Effector memory CD8-positive, alpha-beta T cell (primary cell): Measurements from ENCODE around the gene TMEM259.

Source experiments
- ATAC-seq: fragments of 150-1000 bp; cut with Tn5 transposase; replicated peaks from 2 replicates; pipeline ENCODE4 v1.10.0; 2021; ENCODE audit warnings: mild to moderate bottlenecking, moderate library complexity
- DNase-seq, 3 experiments: peaks; one replicate each; pipeline ENCODE4 v3.0.0; 2021
- H3K27ac Mint-ChIP-seq, 2 donors: one replicate each; pipeline ENCODE4 v1.8.0; 2022; ENCODE audit warnings: mild to moderate bottlenecking in 2 of 2, mixed read lengths in 2 of 2, moderate library complexity in 2 of 2
- H3K27me3 Mint-ChIP-seq, 2 donors: one replicate each; pipeline ENCODE4 v1.8.0; 2022; ENCODE audit warnings: mixed read lengths in 2 of 2
- H3K36me3 Mint-ChIP-seq: one replicate; pipeline ENCODE4 v1.8.0; 2022; ENCODE audit warnings: mild to moderate bottlenecking, moderate library complexity, mixed read lengths; ENCODE audit not compliant: insufficient read depth
- H3K4me1 Mint-ChIP-seq, 2 donors: one replicate each; pipeline ENCODE4 v1.8.0; 2022; ENCODE audit warnings: low read depth in 2 of 2, mixed read lengths in 2 of 2
- H3K4me3 Mint-ChIP-seq, 2 donors: one replicate each; pipeline ENCODE4 v1.8.0; 2022; ENCODE audit warnings: mild to moderate bottlenecking in 2 of 2, mixed read lengths in 2 of 2, moderate library complexity in 2 of 2
- H3K9me3 Mint-ChIP-seq, 2 donors: one replicate each; pipeline ENCODE4 v1.8.0; 2022; ENCODE audit warnings: mixed read lengths in 2 of 2
- total RNA-seq, 9 experiments: gene quantifications; one replicate each; lab custom pipeline; 2026; lab: John Stamatoyannopoulos, UW

TMEM259 gene
- total RNA-seq, result 223 to 354 (median 249) reads per million in 9 experiments

GRCh38 chr19:1020868-1021425, at the start of gene TMEM259:
TSS of gene TMEM259 (minus strand) at chr19:1021123. CDS start at chr19:1020996, 127 bp downstream.
- H3K4me1 Mint-ChIP-seq, result peaks cover 35 to 39% of the 10 kb centered on the region in 2 donors
- H3K36me3 Mint-ChIP-seq, result peaks cover 46% of the 10 kb centered on the region
- H3K9me3 Mint-ChIP-seq, result no peaks in the 10 kb centered on the region
- peak within 1 kb of the TSS; percentile 100 for H3K27ac Mint-ChIP-seq
- peak within 1 kb of the TSS; percentile 92 for H3K4me3 Mint-ChIP-seq
- peak; percentile 97 for DNase-seq
- ATAC-seq, result peak; percentile 83
- H3K27me3 Mint-ChIP-seq, result no peaks in the 10 kb centered on the region

DNA sequence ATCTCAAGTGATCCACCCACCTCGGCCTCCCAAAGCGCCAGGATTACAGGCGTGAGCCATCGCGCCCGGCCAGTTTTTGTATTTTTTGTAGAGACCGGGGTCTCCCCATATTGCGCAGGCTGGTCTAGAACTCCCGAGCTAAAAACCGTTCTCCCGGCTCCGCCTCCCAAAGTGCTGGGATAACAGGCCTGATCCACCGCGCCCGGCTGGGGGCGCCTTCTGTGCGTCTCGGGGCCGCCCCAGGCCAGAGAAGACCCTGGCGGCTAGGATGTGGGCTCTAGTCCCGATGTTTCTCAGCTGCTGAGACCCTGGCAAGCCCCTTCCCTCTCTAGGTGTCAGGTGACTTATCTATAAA, 49.6 kb upstream of the TMEM259 start:
- ATAC-seq (no peak), DNase-seq (no peak)
- Mint-ChIP-seq H3K36me3 (peaks cover 89% of the 10 kb centered on the region), H3K4me3 (peak overlapping the region; percentile 93 to 96), H3K27ac (peak overlapping the region; percentile 94 to 96), H3K27me3 (no peaks in the 10 kb centered on the region), H3K9me3 (no peaks in the 10 kb centered on the region), H3K4me1 (peaks cover 41 to 44% of the 10 kb centered on the region in 2 donors)

GRCh38 chr19:1069009-1069779, 48.3 kb upstream of the TMEM259 start:
- Mint-ChIP-seq H3K36me3 (peaks cover 77% of the 10 kb centered on the region), H3K27me3 (no peaks in the 10 kb centered on the region), H3K27ac (peak overlapping the region; percentile 94 to 96), H3K9me3 (no peaks in the 10 kb centered on the region), H3K4me1 (peaks cover 47 to 54% of the 10 kb centered on the region in 2 donors), H3K4me3 (peak overlapping the region; percentile 93 to 96)
- DNase-seq, result peak; percentile 57 to 70 (median 69)
- peak; percentile 43 for ATAC-seq

GRCh38 chr19:1068009-1069001, 47.4 kb upstream of the TMEM259 start:
- DNase-seq (peak; percentile 58 to 71 (median 62)), ATAC-seq (peak; percentile 7)
- peak overlapping the region; percentile 94 to 96 for H3K27ac Mint-ChIP-seq
- no peaks in the 10 kb centered on the region for H3K9me3 Mint-ChIP-seq
- peaks cover 69% of the 10 kb centered on the region for H3K36me3 Mint-ChIP-seq
- H3K27me3 Mint-ChIP-seq, result no peaks in the 10 kb centered on the region
- H3K4me3 Mint-ChIP-seq, result peak overlapping the region; percentile 93 to 96
- H3K4me1 Mint-ChIP-seq, result peaks cover 43 to 51% of the 10 kb centered on the region in 2 donors

- Mint-ChIP-seq H3K9me3 (no peaks in the 10 kb centered on the region), H3K27ac (peak overlapping the region; percentile 94 to 96), H3K4me1 (peaks cover 38 to 45% of the 10 kb centered on the region in 2 donors), H3K36me3 (peaks cover 60% of the 10 kb centered on the region), H3K4me3 (peak overlapping the region; percentile 93 to 96), H3K27me3 (no peaks in the 10 kb centered on the region)
- DNase-seq, result peak; percentile 79 to 81 (median 81)
- ATAC-seq, result peak; percentile 66
These were observed 46.5 kb upstream of the TMEM259 start for GRCh38 chr19:1067341-1067957.

DNA sequence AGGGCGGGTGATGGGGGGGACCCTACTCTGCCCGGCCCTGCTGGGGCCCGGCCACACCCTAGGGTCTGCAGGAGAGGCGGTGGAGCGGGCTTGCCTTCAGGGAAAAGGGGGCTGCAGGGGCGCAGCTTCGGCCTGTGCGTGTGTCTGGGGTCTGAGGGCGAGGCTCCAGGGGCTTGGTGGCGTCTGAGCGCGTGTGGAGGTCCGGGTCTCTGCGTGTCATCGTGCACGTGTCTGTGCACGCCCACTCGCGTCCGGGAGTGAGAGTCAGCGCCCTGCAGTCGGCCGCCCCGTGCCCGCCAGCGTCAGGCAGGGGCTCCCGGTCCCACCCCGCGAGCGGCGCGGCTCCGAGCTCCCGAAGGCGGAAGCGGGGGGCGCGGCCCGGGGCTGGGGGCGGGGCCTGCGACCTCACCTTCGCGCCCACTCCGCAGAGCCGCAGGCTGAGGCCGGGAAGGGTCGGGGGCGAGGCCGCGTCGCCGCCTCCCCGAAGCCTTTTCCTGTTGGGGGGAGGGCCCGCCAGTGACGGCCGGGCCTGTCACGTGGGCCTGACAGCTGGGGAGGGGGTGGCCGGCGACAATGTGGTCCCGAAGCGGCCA, 45.9 kb upstream of the TMEM259 start, which contains the start of gene ARHGAP45:
ARHGAP45 (plus strand) TSS at position 420 of the 593 bp plus-strand sequence. CDS start 239 bp downstream, outside the sequence.
- Mint-ChIP-seq H3K27ac (peak within 1 kb of the TSS; percentile 94 to 96), H3K4me1 (peaks cover 32 to 39% of the 10 kb centered on the region in 2 donors), H3K27me3 (no peaks in the 10 kb centered on the region), H3K4me3 (peak within 1 kb of the TSS; percentile 93 to 96), H3K9me3 (no peaks in the 10 kb centered on the region), H3K36me3 (peaks cover 54% of the 10 kb centered on the region)
- ATAC-seq, result peak; percentile 64
- DNase-seq, result peak; percentile 80 to 89 (median 84)

DNA sequence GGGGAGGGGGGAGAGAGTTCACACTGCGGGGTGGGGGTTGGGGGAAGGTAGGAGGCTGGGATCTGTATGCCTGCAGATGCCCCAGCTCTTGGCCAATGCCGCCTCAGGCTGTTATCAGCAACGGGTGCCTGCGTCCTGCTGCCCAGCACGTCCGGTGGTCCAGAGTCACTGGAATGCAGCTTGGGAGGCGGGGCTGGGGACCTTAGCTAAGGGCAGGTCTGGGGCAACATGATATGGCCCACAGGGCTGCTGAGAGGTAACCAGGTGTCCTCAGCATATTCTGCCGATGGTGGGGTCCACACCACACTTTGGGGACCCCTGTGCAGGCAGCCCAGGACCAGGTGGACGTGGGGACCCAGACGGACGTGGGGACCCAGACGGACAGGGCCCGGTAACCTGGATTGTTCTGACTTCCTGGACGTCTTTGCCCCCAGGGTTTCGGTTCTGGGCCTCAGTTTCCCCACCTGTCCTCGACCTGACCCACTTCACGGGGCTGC, 45.4 kb upstream of the TMEM259 start:
- ATAC-seq (no peak), DNase-seq (no peak)
- Mint-ChIP-seq H3K4me1 (peaks cover 30 to 36% of the 10 kb centered on the region in 2 donors), H3K36me3 (peaks cover 54% of the 10 kb centered on the region), H3K4me3 (peak overlapping the region; percentile 93 to 96), H3K9me3 (no peaks in the 10 kb centered on the region), H3K27me3 (no peaks in the 10 kb centered on the region), H3K27ac (peak overlapping the region in 1 of 2 donors; percentile 96)

DNA sequence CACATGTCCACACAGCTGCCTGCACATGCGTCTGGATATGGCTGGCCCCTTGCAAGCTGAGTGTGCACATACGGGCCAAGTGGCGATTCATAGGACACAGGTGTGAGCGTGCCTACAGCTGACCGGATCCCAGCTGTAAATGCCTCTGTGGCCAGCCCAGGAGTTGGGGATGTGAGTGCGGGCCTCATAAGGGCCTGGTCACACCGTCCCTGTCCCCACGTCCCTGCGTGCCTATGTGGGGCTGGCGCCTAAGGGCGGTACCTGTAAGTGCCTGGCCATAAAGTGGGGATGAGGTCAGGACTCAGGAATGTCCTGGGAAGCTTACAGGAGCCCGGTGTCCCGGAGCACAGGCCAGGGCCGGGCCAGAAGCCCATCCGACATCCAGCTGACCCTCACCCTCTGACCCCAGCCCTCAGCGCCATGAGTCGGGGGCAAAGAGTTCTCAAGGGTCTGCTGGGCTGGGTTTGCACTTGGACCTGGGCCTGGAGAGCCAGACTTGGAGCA, 44.7 kb upstream of the TMEM259 start:
- Mint-ChIP-seq H3K4me3 (peak overlapping the region; percentile 93 to 96), H3K36me3 (peaks cover 50% of the 10 kb centered on the region), H3K27me3 (no peaks in the 10 kb centered on the region), H3K27ac (peak overlapping the region; percentile 35 to 96), H3K9me3 (no peaks in the 10 kb centered on the region), H3K4me1 (peaks cover 30 to 36% of the 10 kb centered on the region in 2 donors)
- ATAC-seq (no peak), DNase-seq (no peak)

- Mint-ChIP-seq H3K27me3 (no peaks in the 10 kb centered on the region), H3K27ac (peak overlapping the region in 1 of 2 donors; percentile 96), H3K9me3 (no peaks in the 10 kb centered on the region), H3K4me1 (peaks cover 30 to 36% of the 10 kb centered on the region in 2 donors), H3K4me3 (peak overlapping the region; percentile 93 to 96), H3K36me3 (peaks cover 43% of the 10 kb centered on the region)
- DNase-seq (peak; percentile 58 to 67 (median 65)), ATAC-seq (peak; percentile 14)
These were observed 44.0 kb upstream of the TMEM259 start for GRCh38 chr19:1064661-1065605.

- Mint-ChIP-seq H3K4me3 (peak overlapping the region; percentile 93 to 96), H3K9me3 (no peaks in the 10 kb centered on the region), H3K27me3 (no peaks in the 10 kb centered on the region), H3K36me3 (peaks cover 42% of the 10 kb centered on the region), H3K4me1 (peaks cover 26 to 29% of the 10 kb centered on the region in 2 donors), H3K27ac (peak overlapping the region in 1 of 2 donors; percentile 96)
- DNase-seq (no peak), ATAC-seq (no peak)
These were observed 43.2 kb upstream of the TMEM259 start for GRCh38 chr19:1063909-1064660.
